ENCODE measurements around the gene ZBTB16.

The ZBTB16 gene

DNA sequence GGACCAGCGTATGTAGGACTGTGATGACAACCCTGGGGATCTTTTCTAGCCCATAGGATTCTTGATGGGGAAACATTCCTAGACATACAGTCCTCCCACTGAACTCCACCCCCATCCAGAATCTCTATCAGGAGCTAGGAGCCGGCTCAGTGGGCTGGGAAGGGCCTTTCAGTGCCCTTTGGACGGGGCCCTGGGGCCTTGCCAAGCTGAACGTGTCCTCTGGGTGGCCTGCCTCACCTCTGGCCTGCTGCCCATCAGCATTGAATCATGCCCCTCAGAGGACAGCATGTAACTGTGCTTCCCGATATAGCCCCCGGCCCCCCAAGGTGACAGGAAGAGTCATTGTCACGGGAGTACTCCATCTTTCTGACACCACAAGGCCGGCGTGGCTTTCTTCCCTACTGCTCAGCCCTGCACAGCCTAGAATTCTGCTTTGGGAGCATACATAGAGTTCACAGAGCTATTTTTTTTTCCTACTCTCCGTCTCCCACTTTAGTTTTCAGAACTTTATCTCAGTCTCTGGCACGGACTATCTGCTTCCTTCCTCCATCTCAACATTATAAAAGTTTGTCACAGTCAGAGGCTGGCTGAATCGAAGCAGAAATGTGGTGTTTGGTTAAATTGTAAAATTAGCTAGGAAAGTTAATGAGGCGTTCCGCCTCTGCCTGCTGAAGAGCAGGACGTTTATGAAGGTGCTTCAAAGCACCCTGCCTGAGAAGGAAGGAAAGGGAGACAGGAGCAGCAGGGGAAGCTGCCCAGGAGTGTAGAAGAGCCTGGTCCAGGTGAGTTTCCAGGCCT, 111.9 kb downstream of the ZBTB16 start:
- no peak for FAIRE-seq

DNA sequence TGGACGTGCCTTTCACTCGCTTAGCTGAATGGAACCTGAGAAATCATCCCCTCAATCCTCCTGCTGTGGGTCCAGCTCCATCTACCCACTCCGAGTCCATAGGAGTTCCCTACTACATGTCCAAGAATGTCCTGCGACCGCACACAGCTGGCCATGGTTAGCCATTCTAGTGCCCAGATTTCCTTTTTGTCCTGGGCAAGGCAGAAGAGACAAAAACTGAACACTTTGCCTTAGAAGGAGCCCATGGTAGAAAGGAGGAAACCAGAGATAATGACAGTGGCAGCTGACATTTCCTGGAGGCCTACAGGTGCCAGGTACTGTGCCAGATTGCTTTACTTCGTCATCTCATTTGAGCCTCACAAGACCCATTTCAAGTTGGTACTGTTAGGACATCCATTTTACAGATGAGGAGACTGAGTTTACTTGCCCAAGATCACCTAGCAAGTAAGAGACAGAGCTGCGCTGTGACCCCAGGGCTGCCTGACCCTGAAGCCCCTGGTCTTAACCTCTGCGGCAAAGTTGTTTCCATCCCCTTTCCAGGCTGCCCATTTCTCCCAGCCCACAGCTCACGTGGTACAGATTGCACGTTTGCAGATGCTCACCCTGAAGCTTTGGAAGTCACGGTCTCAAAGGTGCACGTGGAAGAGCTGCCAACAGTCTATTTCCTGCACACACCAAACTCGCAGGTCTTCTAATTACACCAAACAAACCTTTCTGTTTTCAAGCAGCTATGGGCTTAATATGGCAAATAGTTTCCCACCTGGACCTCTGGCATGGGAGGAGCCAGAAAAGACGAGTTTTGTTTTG, 112.7 kb downstream of the ZBTB16 start:
- no peak for FAIRE-seq

DNA sequence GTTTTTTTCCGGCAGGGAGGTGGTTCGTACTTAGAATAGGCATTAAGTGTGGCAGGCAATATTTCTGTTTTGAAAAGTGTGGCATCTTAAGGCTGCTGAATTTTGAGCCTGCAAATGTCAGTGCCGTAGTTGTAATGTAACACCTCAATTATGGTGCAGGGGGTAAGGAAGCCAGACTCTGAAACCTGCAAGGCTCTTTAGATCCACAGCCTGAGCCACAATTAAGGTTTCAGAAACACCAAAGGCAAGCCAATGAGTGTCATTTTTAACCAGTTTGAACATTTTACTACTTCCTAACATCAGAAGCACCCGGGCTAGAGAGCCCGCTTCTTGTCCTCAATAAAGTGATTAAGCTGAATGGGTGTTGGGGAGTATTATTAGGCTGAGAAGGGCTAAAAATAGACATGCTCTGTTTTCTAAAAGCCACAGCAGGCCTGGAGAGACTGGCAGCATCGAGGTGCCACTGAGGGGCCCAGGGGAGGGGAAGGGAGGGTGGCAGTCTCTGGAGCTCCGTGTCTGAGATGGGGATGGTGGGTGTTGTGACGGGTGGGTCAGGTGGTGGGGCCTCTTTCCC, 113.4 kb downstream of the ZBTB16 start:
- no peak for FAIRE-seq

DNA sequence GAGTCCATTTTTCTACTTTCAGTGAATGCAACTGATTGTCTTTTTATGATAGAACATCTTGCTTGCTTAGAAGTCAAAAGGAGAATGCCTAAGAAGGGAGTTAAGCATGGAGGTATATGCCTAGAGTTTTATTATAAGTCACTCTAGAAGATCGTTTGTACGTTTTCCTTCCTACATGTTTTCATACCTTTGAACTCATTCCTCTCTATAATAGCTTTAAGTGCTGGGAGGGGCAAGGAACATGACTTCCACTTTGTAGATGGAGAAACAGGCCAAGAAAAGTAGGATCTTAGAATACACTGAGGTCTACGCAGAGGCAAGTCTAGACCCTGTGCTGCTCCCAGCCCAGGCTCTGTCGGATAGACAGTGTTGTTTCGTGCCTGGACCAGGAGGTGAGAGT, 114.3 kb downstream of the ZBTB16 start:
- FAIRE-seq: no peak

DNA sequence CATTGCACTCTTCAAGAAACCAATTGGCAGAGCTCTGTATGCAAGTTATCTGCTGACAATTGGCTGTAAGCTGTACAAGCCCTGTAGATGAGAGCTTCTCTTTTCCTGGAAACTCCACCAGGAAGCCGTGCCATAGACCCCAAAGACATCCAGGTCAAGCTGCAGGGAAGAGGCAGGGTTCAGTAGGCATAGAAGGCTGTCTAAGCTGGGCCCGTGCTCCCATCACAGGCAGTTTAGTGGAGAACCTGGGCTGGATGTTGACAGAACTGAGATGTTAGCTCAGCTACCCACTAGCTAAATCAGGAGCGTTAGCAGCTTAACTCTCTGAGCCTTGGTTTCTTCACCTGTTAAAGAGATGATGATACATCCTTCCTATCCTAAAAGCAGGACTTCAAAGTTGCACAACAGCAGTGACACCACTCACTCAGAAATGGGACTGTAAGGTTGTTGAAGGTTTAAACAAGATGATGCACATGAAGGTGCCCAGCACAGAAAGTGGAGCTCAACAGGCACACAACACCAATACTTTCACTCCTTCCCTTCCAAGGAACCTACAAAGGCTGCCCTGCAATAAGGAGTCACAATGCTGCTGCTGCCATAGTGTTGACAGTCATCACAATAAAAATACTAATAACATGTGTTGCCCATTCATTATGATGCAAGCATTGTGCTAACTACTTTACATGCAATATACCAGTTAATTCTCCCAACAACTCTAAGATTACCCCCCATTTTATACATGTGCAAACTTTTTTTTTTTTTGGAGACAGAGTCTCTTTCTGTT, 115.4 kb downstream of the ZBTB16 start:
- FAIRE-seq: no peak

DNA sequence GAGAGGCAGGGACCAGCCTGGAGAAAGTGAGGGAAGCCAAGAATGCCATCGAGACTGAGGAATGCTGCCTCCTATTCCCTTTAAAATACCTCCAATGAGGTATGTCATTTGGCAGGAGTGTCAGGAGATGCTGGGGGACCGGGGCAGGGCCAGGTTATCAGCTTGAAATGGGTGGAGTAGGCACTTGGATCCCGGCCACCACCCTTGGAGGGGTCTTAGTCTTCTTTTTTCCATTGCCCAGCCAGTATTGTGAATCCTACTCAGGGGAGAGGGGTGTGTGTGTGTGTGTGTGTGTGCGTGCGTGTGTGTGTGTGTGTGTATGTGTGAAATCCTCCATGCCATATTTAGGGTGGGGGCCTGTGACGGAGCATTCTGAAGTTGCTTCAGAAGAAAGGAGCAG, 116.2 kb downstream of the ZBTB16 start:
- FAIRE-seq: no peak

DNA sequence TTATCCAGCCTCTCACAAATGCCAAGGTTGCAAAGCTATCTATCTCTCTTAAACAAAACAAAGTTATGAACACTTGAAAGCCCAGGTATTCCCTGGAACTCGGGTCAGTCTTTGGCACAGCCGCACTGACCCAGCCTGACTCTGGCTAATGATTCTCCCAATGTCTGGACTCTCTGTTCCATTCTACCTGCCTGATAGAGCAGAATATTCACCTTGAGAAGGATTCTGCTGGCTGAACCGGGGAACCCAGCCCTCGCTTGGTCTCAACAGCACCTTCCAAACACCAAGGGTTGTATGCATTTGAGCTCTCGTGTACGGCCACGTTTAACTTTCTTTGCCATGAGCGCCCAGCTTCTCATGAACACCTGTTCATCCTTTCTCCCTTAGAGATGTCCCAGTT, 116.8 kb downstream of the ZBTB16 start:
- FAIRE-seq: no peak

DNA sequence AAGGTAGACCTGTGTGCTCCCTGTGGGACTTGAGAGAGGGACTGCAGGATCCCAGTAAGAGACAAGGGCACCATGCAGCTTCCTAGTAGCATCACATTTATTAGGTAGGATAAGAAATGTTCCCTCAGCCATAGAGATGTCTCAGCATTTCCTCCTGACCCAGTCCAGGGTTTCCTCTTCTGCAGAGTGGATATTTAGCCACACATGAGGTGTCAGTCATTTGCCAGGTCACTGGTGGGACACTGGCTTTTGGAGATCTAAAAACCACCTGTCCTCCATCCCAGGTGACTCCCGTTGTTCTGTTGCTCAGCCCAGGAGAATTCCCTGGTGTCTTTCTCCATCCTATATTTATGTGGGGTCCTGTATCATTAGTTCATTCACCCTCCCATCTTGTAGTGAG, 119.1 kb downstream of the ZBTB16 start:
- no peak for FAIRE-seq

DNA sequence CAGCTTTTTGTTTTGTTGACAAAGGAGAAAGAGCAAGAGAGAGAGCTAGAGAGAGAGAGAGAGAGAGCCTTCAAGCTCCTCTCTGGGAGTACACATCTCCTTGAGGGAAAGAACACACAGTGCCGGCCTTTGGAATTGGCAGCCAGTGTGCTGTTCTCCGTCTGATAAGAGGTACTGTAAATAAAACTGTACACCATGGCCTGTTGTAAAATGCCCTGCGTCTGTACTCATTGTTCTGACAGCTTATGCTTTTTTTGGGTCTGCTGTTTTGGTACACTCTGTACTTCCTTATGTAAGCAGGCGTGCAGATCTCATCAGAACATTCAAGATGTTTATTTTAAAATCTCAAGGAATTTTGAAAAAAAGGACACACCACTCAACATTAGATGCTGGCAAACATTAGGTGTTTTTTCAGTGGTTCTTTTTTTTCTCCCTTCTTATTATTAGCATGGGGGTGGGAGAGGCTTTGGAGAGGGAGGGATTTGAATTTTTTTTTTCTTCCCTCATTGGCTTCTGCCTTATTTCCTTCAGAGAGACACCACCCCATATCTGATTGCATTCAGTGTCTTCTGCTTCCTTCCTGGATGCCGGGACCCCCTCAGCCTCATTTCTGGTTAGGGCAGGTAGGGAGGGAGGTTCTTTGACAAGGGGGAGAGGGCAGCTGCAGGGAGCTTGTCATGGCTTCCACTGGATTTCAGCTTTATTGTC, 119.9 kb downstream of the ZBTB16 start:
- no peak for FAIRE-seq

DNA sequence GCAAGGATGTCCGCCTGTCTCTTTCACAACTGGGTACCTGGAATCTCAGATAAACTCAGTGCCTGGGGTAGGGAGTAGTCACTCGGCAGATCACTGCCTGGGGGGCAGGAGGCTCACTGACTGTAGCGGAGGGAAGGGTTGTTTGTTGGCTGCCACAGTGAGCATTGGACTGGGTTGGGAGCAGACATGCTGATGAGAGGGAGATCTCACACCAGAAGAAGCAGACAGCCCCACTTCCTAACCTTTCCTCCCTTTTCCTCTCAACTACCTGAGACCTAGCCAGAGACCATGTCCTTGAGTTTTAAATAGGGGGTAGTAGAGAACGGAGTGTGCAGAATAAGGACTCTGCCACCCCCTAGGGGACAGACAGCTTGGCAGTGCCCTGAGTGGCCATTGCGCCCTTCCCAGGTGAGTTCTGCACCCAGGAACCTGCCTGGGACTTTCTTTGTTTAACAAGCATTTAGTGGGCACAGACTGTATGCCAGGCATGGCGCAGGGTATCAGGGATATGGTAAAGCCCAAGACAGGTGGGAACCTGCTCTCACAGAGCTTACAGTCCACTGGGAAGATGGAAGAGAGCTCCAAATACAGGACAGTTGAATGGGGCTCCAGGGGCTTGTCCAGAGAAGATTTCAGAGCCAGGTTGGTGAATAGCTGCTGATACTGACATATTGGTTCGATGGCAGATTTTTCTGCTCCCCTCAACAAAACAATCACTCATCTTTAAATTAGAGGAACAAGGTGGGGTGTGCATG, 121.0 kb downstream of the ZBTB16 start:
- no peak for FAIRE-seq

DNA sequence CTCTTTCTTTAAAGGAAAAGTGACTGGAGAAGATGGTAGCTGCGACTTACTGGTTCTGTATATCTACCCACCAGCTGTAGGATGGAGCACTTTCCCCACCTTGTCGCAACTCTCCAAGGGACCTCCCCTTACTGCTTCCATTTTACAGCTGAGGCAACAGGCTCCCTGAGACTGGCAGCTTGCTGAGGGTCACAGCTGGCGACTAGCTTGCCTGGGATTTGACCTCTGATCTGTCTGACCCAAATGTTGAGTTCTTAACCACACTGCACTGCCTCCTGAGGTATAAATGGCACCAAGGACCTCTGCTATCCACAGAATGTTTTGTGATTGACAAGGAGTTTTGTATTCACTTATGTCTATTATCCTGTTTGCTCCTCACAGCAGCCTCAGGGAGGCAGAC, 121.7 kb downstream of the ZBTB16 start:
- FAIRE-seq: no peak

DNA sequence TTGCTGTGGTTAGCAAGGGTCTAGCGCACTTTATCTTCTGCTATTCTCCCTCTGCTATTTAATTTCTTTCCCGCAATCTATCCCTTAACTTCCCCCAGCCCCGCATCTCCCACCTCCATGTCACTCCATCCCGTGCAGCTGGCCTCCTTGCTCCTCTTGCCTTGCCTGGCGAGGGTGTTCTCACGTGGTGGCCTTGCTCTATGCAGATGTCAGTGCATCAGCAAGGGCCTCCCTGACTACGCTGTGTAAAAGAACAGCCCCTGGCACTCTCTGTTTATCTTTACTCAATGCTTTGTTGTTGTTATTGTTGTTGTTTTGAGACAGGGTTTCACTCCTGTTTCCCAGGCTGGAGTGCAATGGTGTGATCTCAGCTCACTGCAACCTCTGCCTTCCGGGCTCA, 122.2 kb downstream of the ZBTB16 start:
- FAIRE-seq: no peak

DNA sequence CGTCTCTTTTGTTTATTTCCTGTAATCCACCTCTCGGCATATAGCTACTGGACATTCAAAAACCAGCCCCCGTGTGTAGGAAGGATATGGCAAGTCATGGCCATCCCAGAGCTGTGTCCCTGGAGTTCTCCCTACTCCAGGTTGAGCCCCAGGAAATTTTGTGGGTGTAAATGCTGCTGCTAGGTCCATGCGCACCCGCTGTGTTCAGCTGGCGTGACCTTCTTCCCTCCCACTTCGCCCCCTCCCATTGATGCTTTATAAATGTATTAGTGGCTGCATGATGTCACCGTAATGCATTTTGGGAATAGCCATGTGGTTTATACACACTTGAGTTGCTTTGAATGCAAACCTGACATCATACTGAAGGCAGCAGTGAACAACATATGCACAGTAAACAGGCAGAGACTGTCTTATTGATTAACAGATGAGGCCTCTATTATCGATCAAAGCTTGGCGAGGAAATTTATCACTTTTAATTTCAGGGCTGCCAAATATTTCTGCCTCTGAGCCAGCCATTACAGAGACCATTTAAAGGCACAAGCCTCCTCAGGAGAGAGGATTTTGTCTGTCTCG, 123.0 kb downstream of the ZBTB16 start:
- FAIRE-seq: no peak

DNA sequence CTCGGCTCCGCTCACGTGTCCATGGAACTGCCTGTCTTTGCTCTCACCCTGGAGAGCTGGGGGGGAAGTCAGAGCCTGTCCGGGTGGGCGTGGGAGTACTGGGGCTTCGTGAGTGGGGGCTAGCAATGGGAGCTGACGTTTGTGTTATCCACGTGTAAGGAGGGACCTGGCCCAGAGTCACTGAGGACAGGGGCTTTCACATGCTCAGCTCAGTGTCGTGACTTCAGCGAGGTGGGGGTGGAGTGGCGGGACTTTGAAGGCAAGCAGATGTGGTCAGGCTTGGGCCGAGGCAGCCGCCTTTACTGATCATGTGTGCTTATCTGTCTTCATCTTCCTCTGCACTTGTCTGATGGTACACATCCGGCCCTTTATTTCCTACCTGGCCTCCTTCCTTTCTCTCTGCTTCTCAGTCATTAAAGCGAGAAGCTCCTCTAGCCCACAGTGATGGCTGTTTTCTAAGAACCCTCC, 123.6 kb downstream of the ZBTB16 start:
- no peak for FAIRE-seq

DNA sequence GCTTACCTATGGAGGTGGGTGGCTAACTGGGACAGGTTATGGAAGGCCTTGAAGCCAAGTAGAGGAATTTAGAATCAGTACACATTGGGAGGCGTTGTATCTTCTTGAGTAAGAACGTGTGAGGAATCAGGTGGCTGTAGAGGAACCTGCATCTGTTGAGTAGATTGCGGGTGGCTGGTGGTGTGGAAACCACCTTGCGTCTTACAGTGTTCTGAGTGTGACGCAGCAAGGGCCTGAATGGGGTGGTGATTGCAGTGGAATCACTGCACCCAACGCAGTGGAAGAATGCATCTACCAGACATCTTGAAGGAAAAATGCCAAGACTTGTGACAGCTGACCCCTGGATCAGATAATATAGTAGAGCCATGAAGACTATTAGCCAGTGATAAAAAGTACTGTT, 125.9 kb downstream of the ZBTB16 start:
- FAIRE-seq: no peak

DNA sequence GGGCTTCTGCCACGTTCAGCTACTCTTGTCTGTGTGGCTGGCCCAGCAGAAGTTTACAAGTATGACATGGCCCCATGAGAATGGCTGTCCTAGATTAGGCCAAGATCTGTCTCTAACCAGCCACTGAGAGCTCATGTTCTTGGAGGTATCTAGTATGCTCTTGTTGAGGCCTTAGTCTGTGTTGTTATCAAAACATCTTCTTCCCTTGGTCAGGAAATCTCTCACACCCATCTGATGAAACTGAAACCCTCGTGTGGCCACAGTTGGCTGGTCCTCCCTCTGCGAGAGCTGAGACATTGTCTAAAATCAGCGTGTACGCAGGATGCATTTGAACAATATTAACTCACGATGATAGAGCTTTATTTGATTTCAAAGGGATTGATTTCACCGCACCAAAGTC, 127.7 kb downstream of the ZBTB16 start:
- FAIRE-seq: no peak

DNA sequence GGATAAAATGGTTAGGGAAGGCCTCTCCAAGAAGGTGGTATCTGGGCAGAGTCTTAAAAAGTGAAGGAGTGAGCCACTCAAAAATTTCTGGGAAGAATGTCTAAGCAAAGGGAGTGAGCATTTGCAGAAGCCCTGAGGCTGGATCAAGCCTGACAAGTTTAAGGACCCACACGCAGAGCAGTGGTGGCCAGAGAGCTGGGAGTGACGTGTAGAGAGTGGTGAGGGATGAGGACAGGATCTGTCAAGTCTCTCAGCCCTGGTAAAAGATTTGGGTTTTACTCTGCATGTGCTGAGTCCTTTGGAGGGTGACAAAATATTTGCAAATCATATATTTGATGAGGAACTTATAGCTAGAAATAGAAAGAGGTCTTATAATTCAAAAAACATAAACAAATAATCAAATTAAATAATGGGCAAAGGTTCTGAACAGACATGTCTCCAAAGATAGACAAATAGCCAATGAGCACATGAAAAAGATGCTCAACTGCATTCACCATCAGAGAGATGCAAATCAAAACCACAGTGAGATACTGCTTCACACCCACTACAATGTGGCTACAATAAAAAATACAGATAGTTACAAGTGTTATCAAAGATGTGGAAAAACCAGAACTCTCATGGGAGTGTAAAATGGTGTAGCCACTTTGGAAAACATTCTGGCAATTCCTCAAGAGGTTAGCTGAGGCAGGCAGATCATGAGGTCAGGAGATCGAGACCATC, 129.5 kb downstream of the ZBTB16 start:
- no peak for FAIRE-seq

DNA sequence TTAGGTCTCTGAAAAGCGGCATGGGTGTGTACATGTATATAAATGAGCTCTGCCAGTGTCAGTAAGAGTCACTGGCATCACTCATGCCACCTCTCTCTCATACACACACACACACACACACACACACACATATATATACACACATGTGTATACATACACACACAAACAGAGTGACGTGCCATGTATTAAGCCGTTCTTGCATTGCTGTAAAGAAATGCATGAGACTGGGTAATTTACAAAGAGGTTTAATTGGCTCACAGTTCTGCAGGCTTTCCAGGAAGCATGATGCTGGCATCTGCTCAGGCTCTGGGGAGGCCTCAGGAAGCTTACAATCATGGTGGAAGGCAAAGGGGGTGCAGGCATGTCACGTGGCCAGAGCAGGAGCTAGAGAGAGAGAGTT, 131.1 kb downstream of the ZBTB16 start:
- FAIRE-seq: no peak

DNA sequence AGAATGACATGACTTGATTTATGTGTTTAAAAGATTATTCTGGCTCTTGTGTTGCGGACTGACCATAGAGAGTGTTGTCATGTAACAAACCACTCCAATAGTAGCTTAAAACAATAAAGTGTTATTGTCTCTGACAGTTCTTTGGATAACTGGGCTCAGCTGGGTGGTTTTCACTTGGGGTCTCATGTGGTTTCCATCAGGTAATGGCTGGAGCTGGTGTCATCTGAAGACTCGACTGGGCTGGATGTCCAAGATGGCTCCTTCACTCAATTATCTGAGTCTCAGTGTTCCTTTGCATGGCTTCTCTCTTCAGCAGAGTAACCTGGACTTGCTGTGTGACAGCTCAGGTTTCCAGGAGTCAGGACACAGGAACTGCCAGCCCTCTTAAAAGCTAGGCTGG, 132.4 kb downstream of the ZBTB16 start:
- FAIRE-seq: no peak

DNA sequence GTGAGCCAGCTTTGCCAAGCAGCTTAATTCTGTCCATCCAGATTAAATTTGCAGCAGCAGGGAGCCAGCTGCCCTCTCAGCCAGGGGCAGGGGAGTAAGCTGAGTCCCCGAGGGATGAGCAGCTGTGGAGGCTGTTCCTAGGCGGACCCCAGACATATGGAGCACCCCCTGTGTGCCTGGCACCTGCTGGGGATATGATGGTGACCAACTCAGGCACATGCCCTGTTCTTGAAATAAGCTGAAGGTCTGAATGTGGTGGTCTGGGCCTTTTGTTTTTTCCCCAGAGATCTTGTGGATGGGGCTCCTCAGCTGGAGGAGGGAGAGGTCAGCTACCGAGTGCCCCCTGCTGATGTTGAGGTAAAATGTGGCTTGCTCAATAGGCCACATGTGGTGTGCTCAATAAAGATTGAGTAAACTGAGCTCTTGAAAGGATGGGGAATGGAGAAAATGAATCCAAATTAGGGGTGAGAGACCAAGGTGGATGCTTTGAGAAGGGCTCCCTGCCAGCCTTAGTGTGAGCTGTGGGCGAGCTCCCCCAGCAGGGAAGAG, 133.4 kb downstream of the ZBTB16 start:
- no peak for FAIRE-seq
